ENCODE data around the gene ERC2. TPM values are rescaled to one million over a fixed set of nuclear protein-coding genes. Genes with fewer than 3 reads are reported as not detected.

The ERC2 gene
- total and polyA plus RNA-seq, 2 of the 13 experiments (the other 11 are each of a cell fraction or from before 2014, with no cell fraction given), result 0.16 to 0.22 TPM

DNA sequence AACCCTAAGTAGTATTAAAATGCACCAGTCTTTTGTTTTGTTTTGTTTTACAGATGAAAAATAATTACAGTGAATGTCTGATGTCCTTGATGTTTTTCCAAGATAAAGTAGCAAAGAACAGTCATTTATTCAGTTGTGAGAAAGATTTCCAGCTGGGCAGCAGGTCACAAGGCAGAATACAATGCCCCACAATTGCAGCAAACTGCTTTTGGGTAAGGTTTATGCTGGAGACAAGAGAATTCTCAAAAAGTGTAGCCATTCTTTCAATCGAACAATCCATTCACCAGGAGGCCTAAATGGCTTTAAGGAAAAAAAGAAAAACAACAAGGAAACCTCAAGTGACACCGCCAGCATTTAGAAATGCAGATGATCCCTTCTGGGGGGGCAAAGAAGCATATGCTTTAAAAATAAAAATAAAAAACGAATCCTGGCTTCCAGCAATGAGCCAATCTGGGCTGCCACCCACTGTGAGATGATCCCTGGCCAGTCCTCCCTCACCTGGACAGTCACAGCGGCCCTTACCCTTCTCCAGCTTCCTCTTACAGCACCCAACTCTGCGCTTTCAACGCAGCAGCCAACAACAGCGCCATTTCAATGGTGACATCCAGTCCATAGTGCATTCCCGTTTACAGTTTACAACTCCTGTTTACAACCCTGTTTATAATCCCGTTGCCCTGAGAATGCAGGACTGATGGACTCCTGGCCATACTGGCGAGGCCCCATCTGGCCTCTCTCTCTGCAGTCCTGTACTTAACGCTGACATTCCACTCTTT is 955.5 kb downstream of the ERC2 start:
- H3K27me3 ChIP-seq (ENCODE audit: control insufficient read depth in 1 of 2, insufficient read depth in 2 of 2, low read length in 2 of 2), result peaks cover 0 to 1% of the 10 kb centered on the region in 2 experiments; a peak in 2 of 5 replicates
- no peak for TF ChIP-seq GFI1 (CRISPR knock-in tag; IDR thresholded peaks at IDR 0.05; ENCODE audit: borderline replicate concordance)
- no peak for TF ChIP-seq ZNF34 (CRISPR knock-in tag; IDR thresholded peaks at IDR 0.05; ENCODE audit: borderline replicate concordance)
- no peak for TF ChIP-seq POLR2AphosphoS5 (IDR thresholded peaks at IDR 0.05; ENCODE audit: low read depth, low read length)
- no peak for TF ChIP-seq ZNF672 (CRISPR knock-in tag; IDR thresholded peaks at IDR 0.05)
- TF ChIP-seq ISX (CRISPR knock-in tag; conservative IDR thresholded peaks at IDR 0.05), result no peak
- TF ChIP-seq, protein P1, sequence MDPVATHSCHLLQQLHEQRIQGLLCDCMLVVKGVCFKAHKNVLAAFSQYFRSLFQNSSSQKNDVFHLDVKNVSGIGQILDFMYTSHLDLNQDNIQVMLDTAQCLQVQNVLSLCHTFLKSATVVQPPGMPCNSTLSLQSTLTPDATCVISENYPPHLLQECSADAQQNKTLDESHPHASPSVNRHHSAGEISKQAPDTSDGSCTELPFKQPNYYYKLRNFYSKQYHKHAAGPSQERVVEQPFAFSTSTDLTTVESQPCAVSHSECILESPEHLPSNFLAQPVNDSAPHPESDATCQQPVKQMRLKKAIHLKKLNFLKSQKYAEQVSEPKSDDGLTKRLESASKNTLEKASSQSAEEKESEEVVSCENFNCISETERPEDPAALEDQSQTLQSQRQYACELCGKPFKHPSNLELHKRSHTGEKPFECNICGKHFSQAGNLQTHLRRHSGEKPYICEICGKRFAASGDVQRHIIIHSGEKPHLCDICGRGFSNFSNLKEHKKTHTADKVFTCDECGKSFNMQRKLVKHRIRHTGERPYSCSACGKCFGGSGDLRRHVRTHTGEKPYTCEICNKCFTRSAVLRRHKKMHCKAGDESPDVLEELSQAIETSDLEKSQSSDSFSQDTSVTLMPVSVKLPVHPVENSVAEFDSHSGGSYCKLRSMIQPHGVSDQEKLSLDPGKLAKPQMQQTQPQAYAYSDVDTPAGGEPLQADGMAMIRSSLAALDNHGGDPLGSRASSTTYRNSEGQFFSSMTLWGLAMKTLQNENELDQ (CRISPR knock-in tag; IDR thresholded peaks at IDR 0.05; ENCODE audit: borderline replicate concordance), result no peak
- no peak for TF ChIP-seq CEBPB (IDR thresholded peaks at IDR 0.05; ENCODE audit: borderline replicate concordance, low read depth, low read length)
- TF ChIP-seq SRY (CRISPR knock-in tag; IDR thresholded peaks at IDR 0.05), result no peak
- TF ChIP-seq NCOA2 (CRISPR knock-in tag; IDR thresholded peaks at IDR 0.05), result no peak
- TF ChIP-seq, protein P2, sequence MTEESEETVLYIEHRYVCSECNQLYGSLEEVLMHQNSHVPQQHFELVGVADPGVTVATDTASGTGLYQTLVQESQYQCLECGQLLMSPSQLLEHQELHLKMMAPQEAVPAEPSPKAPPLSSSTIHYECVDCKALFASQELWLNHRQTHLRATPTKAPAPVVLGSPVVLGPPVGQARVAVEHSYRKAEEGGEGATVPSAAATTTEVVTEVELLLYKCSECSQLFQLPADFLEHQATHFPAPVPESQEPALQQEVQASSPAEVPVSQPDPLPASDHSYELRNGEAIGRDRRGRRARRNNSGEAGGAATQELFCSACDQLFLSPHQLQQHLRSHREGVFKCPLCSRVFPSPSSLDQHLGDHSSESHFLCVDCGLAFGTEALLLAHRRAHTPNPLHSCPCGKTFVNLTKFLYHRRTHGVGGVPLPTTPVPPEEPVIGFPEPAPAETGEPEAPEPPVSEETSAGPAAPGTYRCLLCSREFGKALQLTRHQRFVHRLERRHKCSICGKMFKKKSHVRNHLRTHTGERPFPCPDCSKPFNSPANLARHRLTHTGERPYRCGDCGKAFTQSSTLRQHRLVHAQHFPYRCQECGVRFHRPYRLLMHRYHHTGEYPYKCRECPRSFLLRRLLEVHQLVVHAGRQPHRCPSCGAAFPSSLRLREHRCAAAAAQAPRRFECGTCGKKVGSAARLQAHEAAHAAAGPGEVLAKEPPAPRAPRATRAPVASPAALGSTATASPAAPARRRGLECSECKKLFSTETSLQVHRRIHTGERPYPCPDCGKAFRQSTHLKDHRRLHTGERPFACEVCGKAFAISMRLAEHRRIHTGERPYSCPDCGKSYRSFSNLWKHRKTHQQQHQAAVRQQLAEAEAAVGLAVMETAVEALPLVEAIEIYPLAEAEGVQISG (CRISPR knock-in tag; IDR thresholded peaks at IDR 0.05), result no peak
- TF ChIP-seq ZNF570 (CRISPR knock-in tag; IDR thresholded peaks at IDR 0.05; ENCODE audit: borderline replicate concordance), result no peak
- no peak for TF ChIP-seq ATM (IDR thresholded peaks at IDR 0.05; ENCODE audit: borderline replicate concordance)
- no peak for TF ChIP-seq ZNF543 (CRISPR knock-in tag; IDR thresholded peaks at IDR 0.05)
- TF ChIP-seq ZMYM3 (CRISPR knock-in tag; IDR thresholded peaks at IDR 0.05), result no peak
- TF ChIP-seq ZNF841 (CRISPR knock-in tag; IDR thresholded peaks at IDR 0.05; ENCODE audit: borderline replicate concordance), result no peak
- TF ChIP-seq MED1 (CRISPR knock-in tag; IDR thresholded peaks at IDR 0.05), result no peak
- TF ChIP-seq CHCHD3 (CRISPR knock-in tag; IDR thresholded peaks at IDR 0.05), result no peak
- no peak for TF ChIP-seq HOXA5 (CRISPR knock-in tag; IDR thresholded peaks at IDR 0.05)
- no peaks in the 10 kb centered on the region for H4K20me1 ChIP-seq (ENCODE audit: insufficient read depth, low read length)
- H3K4me1 ChIP-seq (ENCODE audit: insufficient read depth, low read length), result no peaks in the 10 kb centered on the region
- 28% methylated on average over 11 of the region's 11 CpGs for WGBS (ENCODE audit: low lambda C conversion rate)
- POLR2A ChIA-PET, result no interaction called here
- H3K79me2 ChIP-seq (ENCODE audit: insufficient read depth, low read length), result no peaks in the 10 kb centered on the region
- H3K36me3 ChIP-seq (replicated peaks in 1 of 2; ENCODE audit: control insufficient read depth in 1 of 2, insufficient read depth in 2 of 2, low read length in 2 of 2), result no peaks in the 10 kb centered on the region
- BruUV-seq (replicated peaks), result no TSS peak
- intact Hi-C loops (cut with micrococcal nuclease; ENCODE audit: unreplicated experiment), result no loop called here
- H3K4me2 ChIP-seq (ENCODE audit: low read depth, low read length), result no peak overlapping the region
- no peak overlapping the region for H2AFZ ChIP-seq (ENCODE audit: low read length)
- in situ Hi-C loops (cut with HindIII; ENCODE audit: extremely low pct_ligation_motif_present, low pct_unique_long_range_greater_than_20kb), result no loop called here
- FAIRE-seq (no peak), ATAC-seq (no peak), DNase-seq (ENCODE audit: low spot score) (no peak)
- no peak overlapping the region for H3K4me3 ChIP-seq (replicated peaks in 1 of 3; ENCODE audit: insufficient read depth in 1 of 3, low read depth in 2 of 3, low read length in 3 of 3)
- H3K9ac ChIP-seq (ENCODE audit: insufficient read depth, low read depth, low read length), result no peak overlapping the region
- no peaks in the 10 kb centered on the region for H3K9me3 ChIP-seq (ENCODE audit: low read length)
- CTCF ChIA-PET (ENCODE audit: low intra/inter-chr PET ratio, low total read pairs), result no interaction called here
- H3K27ac ChIP-seq (ENCODE audit: extremely low read length, insufficient read depth, low read length), result no peak overlapping the region
